Activated CD4-positive, CD25-positive, alpha-beta regulatory T cell treated with anti-CD3 and anti-CD28 coated beads, Interleukin-2, amount 50 U/mL, for 16 hours (primary cell): ENCODE results near the gene PTPN4.
"Not testable (repeated sequence)": the region's sequence is repeated elsewhere in the genome, so short reads cannot be mapped to it uniquely, and the experiment has no call there.

Experiments
- DNase-seq: peaks from one replicate; pipeline ENCODE4 v3.0.0-alpha.2; 2020; ENCODE audit warnings: low read depth, low spot score

Gene PTPN4

GRCh38 chr2:119760956-119761275 is 1.2 kb downstream of the PTPN4 start:
- no peak for DNase-seq

GRCh38 chr2:119764832-119765231 is 5.1 kb downstream of the PTPN4 start:
- no peak for DNase-seq

GRCh38 chr2:119765433-119766002 is 5.8 kb downstream of the PTPN4 start:
- no peak for DNase-seq

GRCh38 chr2:119766944-119767343 is 7.2 kb downstream of the PTPN4 start:
- DNase-seq, result no peak

- no peak for DNase-seq
Measured at GRCh38 chr2:119768742-119769141, 9.0 kb downstream of the PTPN4 start.

GRCh38 chr2:119769645-119770044 is 9.9 kb downstream of the PTPN4 start:
- DNase-seq, result no peak

GRCh38 chr2:119771331-119771730 is 11.6 kb downstream of the PTPN4 start:
- DNase-seq, result no peak

- no peak for DNase-seq
Measured at GRCh38 chr2:119772128-119772527, 12.4 kb downstream of the PTPN4 start.

- no peak for DNase-seq
Measured at GRCh38 chr2:119772767-119773166, 13.0 kb downstream of the PTPN4 start.

- no peak for DNase-seq
Measured at GRCh38 chr2:119774026-119774425, 14.3 kb downstream of the PTPN4 start.

GRCh38 chr2:119775102-119775501 is 15.4 kb downstream of the PTPN4 start:
- DNase-seq, result no peak

- no peak for DNase-seq
Measured at GRCh38 chr2:119782308-119783027, 22.7 kb downstream of the PTPN4 start.

- DNase-seq, result no peak
Measured at GRCh38 chr2:119784876-119785275, 25.2 kb downstream of the PTPN4 start.

- no peak for DNase-seq
Measured at GRCh38 chr2:119786295-119786694, 26.6 kb downstream of the PTPN4 start.

- DNase-seq, result no peak
Measured at GRCh38 chr2:119788752-119789151, 29.0 kb downstream of the PTPN4 start.

GRCh38 chr2:119790466-119790865 is 30.7 kb downstream of the PTPN4 start:
- no peak for DNase-seq

GRCh38 chr2:119792907-119793312 is 33.2 kb downstream of the PTPN4 start:
- DNase-seq, result no peak

GRCh38 chr2:119794237-119794636 is 34.5 kb downstream of the PTPN4 start:
- no peak for DNase-seq

- DNase-seq, result no peak
Measured at GRCh38 chr2:119795309-119796303, 35.9 kb downstream of the PTPN4 start.

- no peak for DNase-seq
Measured at GRCh38 chr2:119800376-119800902, 40.7 kb downstream of the PTPN4 start.

GRCh38 chr2:119801040-119801439 is 41.3 kb downstream of the PTPN4 start:
- DNase-seq, result no peak

- not testable (repeated sequence) for DNase-seq
Measured at GRCh38 chr2:119801989-119802388, 42.3 kb downstream of the PTPN4 start.
